Measurements from ENCODE around the gene PTBP2.

- TF ChIP-seq, protein P1, sequence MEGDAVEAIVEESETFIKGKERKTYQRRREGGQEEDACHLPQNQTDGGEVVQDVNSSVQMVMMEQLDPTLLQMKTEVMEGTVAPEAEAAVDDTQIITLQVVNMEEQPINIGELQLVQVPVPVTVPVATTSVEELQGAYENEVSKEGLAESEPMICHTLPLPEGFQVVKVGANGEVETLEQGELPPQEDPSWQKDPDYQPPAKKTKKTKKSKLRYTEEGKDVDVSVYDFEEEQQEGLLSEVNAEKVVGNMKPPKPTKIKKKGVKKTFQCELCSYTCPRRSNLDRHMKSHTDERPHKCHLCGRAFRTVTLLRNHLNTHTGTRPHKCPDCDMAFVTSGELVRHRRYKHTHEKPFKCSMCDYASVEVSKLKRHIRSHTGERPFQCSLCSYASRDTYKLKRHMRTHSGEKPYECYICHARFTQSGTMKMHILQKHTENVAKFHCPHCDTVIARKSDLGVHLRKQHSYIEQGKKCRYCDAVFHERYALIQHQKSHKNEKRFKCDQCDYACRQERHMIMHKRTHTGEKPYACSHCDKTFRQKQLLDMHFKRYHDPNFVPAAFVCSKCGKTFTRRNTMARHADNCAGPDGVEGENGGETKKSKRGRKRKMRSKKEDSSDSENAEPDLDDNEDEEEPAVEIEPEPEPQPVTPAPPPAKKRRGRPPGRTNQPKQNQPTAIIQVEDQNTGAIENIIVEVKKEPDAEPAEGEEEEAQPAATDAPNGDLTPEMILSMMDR (IDR thresholded peaks at IDR 0.05) = no peak
- TF ChIP-seq POLR2A (IDR thresholded peaks at IDR 0.05) = no peak
Observed at GRCh38 chr1:96722161-96722922, 758 bp downstream of the PTBP2 start.

Measured in lower leg skin (tissue), 3 donors.